WTC11 (cell line): ENCODE measurements around the gene WASHC3. TPM values are rescaled to one million over a fixed set of nuclear protein-coding genes. Genes with fewer than 3 reads are reported as not detected.

Experiments
- ATAC-seq: fragments of 200-7000 bp; cut with Tn5 transposase; 2 replicates; pipeline ENCODE4 v1.10.0; 2021; ENCODE audit warnings: mild to moderate bottlenecking, moderate library complexity
- CTCF ChIA-PET: fragments of 300-600 bp; sonication (Branson Sonifier 250); formaldehyde crosslinking; loops from one replicate; lab custom pipeline; 2021; ENCODE audit warnings: antibody characterized with exemption; lab: Charles Lee
- POLR2A ChIA-PET: fragments of 350-600 bp; sonication (Branson Sonifier 250); formaldehyde crosslinking; loops from one replicate; lab custom pipeline; 2021; ENCODE audit warnings: antibody characterized with exemption; lab: Charles Lee
- DNase-seq: peaks from one replicate; pipeline ENCODE4 v3.0.0; 2021; ENCODE audit warnings: low spot score
- H3K27ac Mint-ChIP-seq: 2 replicates; pipeline ENCODE4 v1.8.0; 2021; ENCODE audit warnings: mixed read lengths
- H3K27me3 Mint-ChIP-seq: 2 replicates; pipeline ENCODE4 v1.8.0; 2021; ENCODE audit warnings: low read depth, mild to moderate bottlenecking, moderate library complexity, mixed read lengths
- H3K36me3 Mint-ChIP-seq: 2 replicates; pipeline ENCODE4 v1.8.0; 2021; ENCODE audit warnings: mixed read lengths
- H3K4me1 Mint-ChIP-seq: 2 replicates; pipeline ENCODE4 v1.8.0; 2022; ENCODE audit warnings: mixed read lengths
- H3K4me3 Mint-ChIP-seq: 2 replicates; pipeline ENCODE4 v1.8.0; 2021; ENCODE audit warnings: mild to moderate bottlenecking, moderate library complexity, mixed read lengths
- H3K9me3 Mint-ChIP-seq: 2 replicates; pipeline ENCODE4 v1.8.0; 2021; ENCODE audit warnings: mixed read lengths
- CREB1 ChIP-seq: sonication (generic); formaldehyde crosslinking; IDR thresholded peaks from 2 replicates; pipeline ENCODE4 v1.8.0; 2023; ENCODE audit warnings: mild to moderate bottlenecking, missing genetic modification reagents
- EMX1 ChIP-seq: fragments of 250-450 bp; sonication (Bioruptor Pico); IDR thresholded peaks from 2 replicates; pipeline ENCODE4 v1.8.0; 2021; ENCODE audit warnings: mild to moderate bottlenecking
- ERG ChIP-seq: fragments of 250-450 bp; sonication (Bioruptor Pico); IDR thresholded peaks from 2 replicates; pipeline ENCODE4 v1.8.0; 2021; ENCODE audit warnings: mild to moderate bottlenecking
- ESRRA ChIP-seq: sonication (generic); formaldehyde crosslinking; IDR thresholded peaks from 2 replicates; pipeline ENCODE4 v1.8.1; 2022; ENCODE audit warnings: mild to moderate bottlenecking, missing genetic modification reagents, borderline replicate concordance
- GRHL2 ChIP-seq: fragments of 250-450 bp; sonication (Bioruptor Pico); IDR thresholded peaks from 2 replicates; pipeline ENCODE4 v1.8.0; 2022; ENCODE audit warnings: mild to moderate bottlenecking, moderate library complexity; ENCODE audit not compliant: insufficient replicate concordance, severe bottlenecking
- HMGXB4 ChIP-seq: sonication (generic); formaldehyde crosslinking; IDR thresholded peaks from 2 replicates; pipeline ENCODE4 v1.8.1; 2023; ENCODE audit warnings: mild to moderate bottlenecking, moderate library complexity, missing genetic modification reagents
- MAX ChIP-seq: sonication (generic); formaldehyde crosslinking; IDR thresholded peaks from 2 replicates; pipeline ENCODE4 v1.8.0; 2022; ENCODE audit warnings: mild to moderate bottlenecking, missing genetic modification reagents
- NFYB ChIP-seq: sonication (generic); formaldehyde crosslinking; conservative IDR thresholded peaks from 2 replicates; pipeline ENCODE4 v1.8.0; 2022; ENCODE audit warnings: low read depth, missing genetic modification reagents
- RORB ChIP-seq: fragments of 250-450 bp; sonication (Bioruptor Pico); IDR thresholded peaks from 2 replicates; pipeline ENCODE4 v1.9.0; 2021; ENCODE audit warnings: mild to moderate bottlenecking
- SOX15 ChIP-seq: fragments of 250-450 bp; sonication (Bioruptor Pico); IDR thresholded peaks from 2 replicates; pipeline ENCODE4 v1.9.0; 2021; ENCODE audit warnings: mild to moderate bottlenecking
- TEAD4 ChIP-seq: sonication (generic); formaldehyde crosslinking; IDR thresholded peaks from 2 replicates; pipeline ENCODE4 v1.8.0; 2022; ENCODE audit warnings: mild to moderate bottlenecking, missing genetic modification reagents
- TP53 ChIP-seq: sonication (generic); formaldehyde crosslinking; IDR thresholded peaks from 2 replicates; pipeline ENCODE4 v1.8.1; 2023; ENCODE audit warnings: mild to moderate bottlenecking, missing genetic modification reagents
- ZNF232 ChIP-seq: sonication (generic); formaldehyde crosslinking; IDR thresholded peaks from 2 replicates; pipeline ENCODE4 v1.8.0; 2022; ENCODE audit warnings: mild to moderate bottlenecking, missing genetic modification reagents
- ZNF416 ChIP-seq: fragments of 250-450 bp; sonication (Bioruptor Pico); IDR thresholded peaks from 2 replicates; pipeline ENCODE4 v1.9.0; 2021; ENCODE audit warnings: mild to moderate bottlenecking, inconsistent platforms
- ZSCAN18 ChIP-seq: fragments of 250-450 bp; sonication (Bioruptor Pico); IDR thresholded peaks from 2 replicates; pipeline ENCODE4 v2.1.2; 2022; ENCODE audit warnings: mild to moderate bottlenecking, moderate library complexity
- total RNA-seq: library from RNA; stranded (reverse); gene quantifications from 3 replicates; pipeline ENCODE4 v1.2.3, GENCODE V29; 2021
- TF ChIP-seq, protein P1 (sequence below): sonication (generic); formaldehyde crosslinking; IDR thresholded peaks from 2 replicates; pipeline ENCODE4 v1.8.1; 2022; ENCODE audit warnings: missing genetic modification reagents, borderline replicate concordance
- TF ChIP-seq, protein P2 (sequence below): sonication (generic); formaldehyde crosslinking; IDR thresholded peaks from 2 replicates; pipeline ENCODE4 v1.8.0; 2023; ENCODE audit warnings: mild to moderate bottlenecking, missing genetic modification reagents
- TF ChIP-seq, protein P3 (sequence below): sonication (generic); formaldehyde crosslinking; IDR thresholded peaks from 2 replicates; pipeline ENCODE4 v1.8.1; 2023; ENCODE audit warnings: mild to moderate bottlenecking, missing genetic modification reagents, borderline replicate concordance

The WASHC3 gene
- total RNA-seq, 1 experiment from 2014 or later = 6.0 TPM

GRCh38 chr12:102061096-102061559 is 663 bp downstream of the WASHC3 start:
- H3K4me1 Mint-ChIP-seq = peaks cover 6% of the 10 kb centered on the region

More at GRCh38 chr12:102061096-102061559, 663 bp downstream of the WASHC3 start:
- no peaks in the 10 kb centered on the region for H3K36me3 Mint-ChIP-seq
- peaks cover 8% of the 10 kb centered on the region; the same call in 1 of the 2 replicates for H3K9me3 Mint-ChIP-seq
- no peaks in the 10 kb centered on the region; the same call in 1 of the 2 replicates for H3K27me3 Mint-ChIP-seq
- H3K27ac Mint-ChIP-seq = peak overlapping the region; percentile 57
- no peak for TF ChIP-seq TP53 (CRISPR knock-in tag)
- TF ChIP-seq ZNF416 (CRISPR knock-in tag) = no peak
- TF ChIP-seq ESRRA = no peak
- TF ChIP-seq GRHL2 (CRISPR knock-in tag) = no peak
- no peak for TF ChIP-seq EMX1 (CRISPR knock-in tag)
- TF ChIP-seq MAX = no peak
- no peak for TF ChIP-seq NFYB (CRISPR knock-in tag)
- no peak for TF ChIP-seq TEAD4
- TF ChIP-seq RORB = no peak
- TF ChIP-seq CREB1 (CRISPR knock-in tag) = no peak
- TF ChIP-seq, protein P1, sequence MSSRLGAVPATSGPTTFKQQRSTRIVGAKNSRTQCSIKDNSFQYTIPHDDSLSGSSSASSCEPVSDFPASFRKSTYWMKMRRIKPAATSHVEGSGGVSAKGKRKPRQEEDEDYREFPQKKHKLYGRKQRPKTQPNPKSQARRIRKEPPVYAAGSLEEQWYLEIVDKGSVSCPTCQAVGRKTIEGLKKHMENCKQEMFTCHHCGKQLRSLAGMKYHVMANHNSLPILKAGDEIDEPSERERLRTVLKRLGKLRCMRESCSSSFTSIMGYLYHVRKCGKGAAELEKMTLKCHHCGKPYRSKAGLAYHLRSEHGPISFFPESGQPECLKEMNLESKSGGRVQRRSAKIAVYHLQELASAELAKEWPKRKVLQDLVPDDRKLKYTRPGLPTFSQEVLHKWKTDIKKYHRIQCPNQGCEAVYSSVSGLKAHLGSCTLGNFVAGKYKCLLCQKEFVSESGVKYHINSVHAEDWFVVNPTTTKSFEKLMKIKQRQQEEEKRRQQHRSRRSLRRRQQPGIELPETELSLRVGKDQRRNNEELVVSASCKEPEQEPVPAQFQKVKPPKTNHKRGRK (CRISPR knock-in tag) = no peak
- no peak for TF ChIP-seq ZNF232 (CRISPR knock-in tag)
- no peak for TF ChIP-seq HMGXB4 (CRISPR knock-in tag)
- TF ChIP-seq, protein P2, sequence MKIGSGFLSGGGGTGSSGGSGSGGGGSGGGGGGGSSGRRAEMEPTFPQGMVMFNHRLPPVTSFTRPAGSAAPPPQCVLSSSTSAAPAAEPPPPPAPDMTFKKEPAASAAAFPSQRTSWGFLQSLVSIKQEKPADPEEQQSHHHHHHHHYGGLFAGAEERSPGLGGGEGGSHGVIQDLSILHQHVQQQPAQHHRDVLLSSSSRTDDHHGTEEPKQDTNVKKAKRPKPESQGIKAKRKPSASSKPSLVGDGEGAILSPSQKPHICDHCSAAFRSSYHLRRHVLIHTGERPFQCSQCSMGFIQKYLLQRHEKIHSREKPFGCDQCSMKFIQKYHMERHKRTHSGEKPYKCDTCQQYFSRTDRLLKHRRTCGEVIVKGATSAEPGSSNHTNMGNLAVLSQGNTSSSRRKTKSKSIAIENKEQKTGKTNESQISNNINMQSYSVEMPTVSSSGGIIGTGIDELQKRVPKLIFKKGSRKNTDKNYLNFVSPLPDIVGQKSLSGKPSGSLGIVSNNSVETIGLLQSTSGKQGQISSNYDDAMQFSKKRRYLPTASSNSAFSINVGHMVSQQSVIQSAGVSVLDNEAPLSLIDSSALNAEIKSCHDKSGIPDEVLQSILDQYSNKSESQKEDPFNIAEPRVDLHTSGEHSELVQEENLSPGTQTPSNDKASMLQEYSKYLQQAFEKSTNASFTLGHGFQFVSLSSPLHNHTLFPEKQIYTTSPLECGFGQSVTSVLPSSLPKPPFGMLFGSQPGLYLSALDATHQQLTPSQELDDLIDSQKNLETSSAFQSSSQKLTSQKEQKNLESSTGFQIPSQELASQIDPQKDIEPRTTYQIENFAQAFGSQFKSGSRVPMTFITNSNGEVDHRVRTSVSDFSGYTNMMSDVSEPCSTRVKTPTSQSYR (CRISPR knock-in tag) = no peak
- no peak for TF ChIP-seq SOX15
- TF ChIP-seq ERG (CRISPR knock-in tag) = no peak
- TF ChIP-seq ZSCAN18 (CRISPR knock-in tag) = no peak
- TF ChIP-seq, protein P3, sequence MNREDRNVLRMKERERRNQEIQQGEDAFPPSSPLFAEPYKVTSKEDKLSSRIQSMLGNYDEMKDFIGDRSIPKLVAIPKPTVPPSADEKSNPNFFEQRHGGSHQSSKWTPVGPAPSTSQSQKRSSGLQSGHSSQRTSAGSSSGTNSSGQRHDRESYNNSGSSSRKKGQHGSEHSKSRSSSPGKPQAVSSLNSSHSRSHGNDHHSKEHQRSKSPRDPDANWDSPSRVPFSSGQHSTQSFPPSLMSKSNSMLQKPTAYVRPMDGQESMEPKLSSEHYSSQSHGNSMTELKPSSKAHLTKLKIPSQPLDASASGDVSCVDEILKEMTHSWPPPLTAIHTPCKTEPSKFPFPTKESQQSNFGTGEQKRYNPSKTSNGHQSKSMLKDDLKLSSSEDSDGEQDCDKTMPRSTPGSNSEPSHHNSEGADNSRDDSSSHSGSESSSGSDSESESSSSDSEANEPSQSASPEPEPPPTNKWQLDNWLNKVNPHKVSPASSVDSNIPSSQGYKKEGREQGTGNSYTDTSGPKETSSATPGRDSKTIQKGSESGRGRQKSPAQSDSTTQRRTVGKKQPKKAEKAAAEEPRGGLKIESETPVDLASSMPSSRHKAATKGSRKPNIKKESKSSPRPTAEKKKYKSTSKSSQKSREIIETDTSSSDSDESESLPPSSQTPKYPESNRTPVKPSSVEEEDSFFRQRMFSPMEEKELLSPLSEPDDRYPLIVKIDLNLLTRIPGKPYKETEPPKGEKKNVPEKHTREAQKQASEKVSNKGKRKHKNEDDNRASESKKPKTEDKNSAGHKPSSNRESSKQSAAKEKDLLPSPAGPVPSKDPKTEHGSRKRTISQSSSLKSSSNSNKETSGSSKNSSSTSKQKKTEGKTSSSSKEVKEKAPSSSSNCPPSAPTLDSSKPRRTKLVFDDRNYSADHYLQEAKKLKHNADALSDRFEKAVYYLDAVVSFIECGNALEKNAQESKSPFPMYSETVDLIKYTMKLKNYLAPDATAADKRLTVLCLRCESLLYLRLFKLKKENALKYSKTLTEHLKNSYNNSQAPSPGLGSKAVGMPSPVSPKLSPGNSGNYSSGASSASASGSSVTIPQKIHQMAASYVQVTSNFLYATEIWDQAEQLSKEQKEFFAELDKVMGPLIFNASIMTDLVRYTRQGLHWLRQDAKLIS (CRISPR knock-in tag) = no peak
- H3K4me3 Mint-ChIP-seq = peak overlapping the region; percentile 95
- ATAC-seq (no peak), DNase-seq (no peak)
- ChIA-PET CTCF (interaction anchor here (1.0 kb wide), 1 partner anchor 121 kb away, joined by 3 read pairs; no protein-coding TSS in a partner anchor), POLR2A (no interaction called here)
